Right lung (tissue), 5 donors: ENCODE data around the gene SMIM33. TPM values are rescaled to one million over a fixed set of nuclear protein-coding genes. Genes with fewer than 3 reads are reported as not detected.
"Not testable (repeated sequence)": the region's sequence is repeated elsewhere in the genome, so short reads cannot be mapped to it uniquely, and the experiment has no call there.

ENCODE experiments used
- DNase-seq, 2 donors: peaks; one replicate each; pipeline ENCODE4 v3.0.0-alpha.2; 2013
- polyA plus RNA-seq, 5 donors: library from polyadenylated mRNA; unstranded; fragments of 120-200 nt; gene quantifications; one replicate each; pipeline versions ENCODE4 v1.2.1 to v1.2.3, GENCODE V29; 2013; ENCODE audit warnings: inconsistent platforms in 1 of 5, low replicate concordance in 1 of 5; ENCODE audit not compliant: insufficient read length in 5 of 5, insufficient read depth in 1 of 5

SMIM33 gene
- polyA plus RNA-seq, 5 donors: 0.05 TPM; not detected in 4

- peak; percentile 87 to 90 for DNase-seq
These were observed 11.5 kb downstream of the SMIM33 start, which contains the start of gene STING1 for GRCh38 chr5:139482050-139482889. Gene STING1 (minus strand): TSS chr5:139482758. CDS start chr5:139481704, 1,054 bp downstream.

GRCh38 chr5:139482890-139483208 is 12.0 kb downstream of the SMIM33 start:
- DNase-seq: not testable (repeated sequence)

- no peak for DNase-seq
These were observed 15.4 kb downstream of the SMIM33 start for GRCh38 chr5:139486201-139486600.

- DNase-seq: no peak
These were observed 17.5 kb downstream of the SMIM33 start for GRCh38 chr5:139488260-139488659.

- no peak for DNase-seq
These were observed 21.9 kb downstream of the SMIM33 start for GRCh38 chr5:139492700-139493192.

- DNase-seq: no peak
These were observed 23.5 kb downstream of the SMIM33 start for GRCh38 chr5:139494256-139494655.

GRCh38 chr5:139494832-139495231 is 24.0 kb downstream of the SMIM33 start:
- no peak for DNase-seq

- no peak for DNase-seq
These were observed 25.0 kb downstream of the SMIM33 start for GRCh38 chr5:139495638-139496435.

- DNase-seq: no peak
These were observed 30.6 kb downstream of the SMIM33 start for GRCh38 chr5:139501381-139501780.

GRCh38 chr5:139503036-139503817 is 32.4 kb downstream of the SMIM33 start:
- not testable (repeated sequence) for DNase-seq

- DNase-seq: not testable (repeated sequence)
These were observed 33.1 kb downstream of the SMIM33 start for GRCh38 chr5:139503879-139504278.

GRCh38 chr5:139504722-139505121 is 33.9 kb downstream of the SMIM33 start:
- not testable (repeated sequence) for DNase-seq

GRCh38 chr5:139512786-139513390 is 42.1 kb downstream of the SMIM33 start:
- DNase-seq: no peak

GRCh38 chr5:139513434-139513833 is 42.6 kb downstream of the SMIM33 start:
- peak in 1 of 2 donors; percentile 66 for DNase-seq

GRCh38 chr5:139513852-139514485 is 43.2 kb downstream of the SMIM33 start:
- DNase-seq: no peak

GRCh38 chr5:139514486-139514856 is 43.7 kb downstream of the SMIM33 start:
- no peak for DNase-seq

GRCh38 chr5:139517683-139518564 is 47.1 kb downstream of the SMIM33 start:
- peak; percentile 94 to 96 for DNase-seq
